Adrenal gland (tissue), 5 donors: Measurements from ENCODE around the gene MYO9A.

Experiments used
- CTCF ChIP-seq, 6 experiments: fragments of 450-650 bp in 4 of 6; fragments of 200-600 bp in 2 of 6; sonication (generic) in 1 of 6; IDR thresholded peaks; 1 replicate in 5 of 6; 2 replicates in 1 of 6; pipeline versions ENCODE4 v1.5.1 to v1.8.0; 2016 to 2021; ENCODE audit warnings: antibody characterized with exemption in 6 of 6, mild to moderate bottlenecking in 2 of 6, moderate library complexity in 1 of 6
- POLR2A ChIP-seq, 2 donors: fragments of 450-650 bp; IDR thresholded peaks; one replicate each; pipeline ENCODE4 v1.6.1; 2017; ENCODE audit warnings: antibody characterized with exemption in 2 of 2, mild to moderate bottlenecking in 2 of 2, moderate library complexity in 1 of 2
- donor health status: DM: no; HTN: no; CAD: no.

GRCh38 chr15:72013703-72014102, 104.2 kb downstream of the MYO9A start:
- TF ChIP-seq CTCF (IDR thresholded peaks at IDR 0.05) (no peak), POLR2A (IDR thresholded peaks at IDR 0.05) (no peak)
